Measurements from ENCODE around the gene FN1.

DNA sequence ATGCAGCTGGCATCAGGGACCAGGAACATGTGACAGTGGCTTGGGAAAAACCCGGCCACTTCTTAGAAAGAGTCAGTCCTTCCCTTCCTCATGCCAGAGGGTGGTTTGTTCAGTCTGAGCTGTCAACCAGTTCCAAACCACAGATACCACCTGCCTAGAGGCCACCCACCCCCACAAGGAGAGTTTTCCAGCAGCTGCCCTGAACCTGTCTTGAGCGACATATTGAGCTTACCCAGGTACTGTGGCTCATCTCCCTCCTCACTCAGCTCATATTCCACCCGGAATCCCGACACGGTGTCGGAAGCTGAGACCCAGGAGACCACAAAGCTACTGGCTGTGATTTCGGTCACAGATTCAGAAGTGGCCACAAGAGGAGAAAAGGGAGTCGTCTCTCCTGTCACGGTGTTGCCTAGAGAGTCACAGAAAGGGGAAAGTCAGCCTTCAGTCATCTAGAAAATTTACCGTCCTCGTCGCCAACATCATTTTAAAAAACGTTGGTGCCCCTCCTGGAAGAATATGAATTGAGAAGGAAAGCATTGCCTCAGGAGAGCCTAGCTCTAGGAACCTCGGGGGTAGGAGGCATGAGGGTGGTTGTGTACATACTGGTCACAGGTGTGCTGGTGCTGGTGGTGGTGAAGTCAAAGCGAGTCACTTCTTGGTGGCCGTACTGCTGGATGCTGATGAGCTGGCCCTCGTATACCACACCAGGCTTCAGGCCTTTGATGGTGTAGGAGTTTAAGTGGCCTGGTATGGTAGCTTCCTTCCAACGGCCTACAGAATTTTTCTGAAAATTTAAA, 26.3 kb downstream of the FN1 start:
- TF ChIP-seq, protein P1, sequence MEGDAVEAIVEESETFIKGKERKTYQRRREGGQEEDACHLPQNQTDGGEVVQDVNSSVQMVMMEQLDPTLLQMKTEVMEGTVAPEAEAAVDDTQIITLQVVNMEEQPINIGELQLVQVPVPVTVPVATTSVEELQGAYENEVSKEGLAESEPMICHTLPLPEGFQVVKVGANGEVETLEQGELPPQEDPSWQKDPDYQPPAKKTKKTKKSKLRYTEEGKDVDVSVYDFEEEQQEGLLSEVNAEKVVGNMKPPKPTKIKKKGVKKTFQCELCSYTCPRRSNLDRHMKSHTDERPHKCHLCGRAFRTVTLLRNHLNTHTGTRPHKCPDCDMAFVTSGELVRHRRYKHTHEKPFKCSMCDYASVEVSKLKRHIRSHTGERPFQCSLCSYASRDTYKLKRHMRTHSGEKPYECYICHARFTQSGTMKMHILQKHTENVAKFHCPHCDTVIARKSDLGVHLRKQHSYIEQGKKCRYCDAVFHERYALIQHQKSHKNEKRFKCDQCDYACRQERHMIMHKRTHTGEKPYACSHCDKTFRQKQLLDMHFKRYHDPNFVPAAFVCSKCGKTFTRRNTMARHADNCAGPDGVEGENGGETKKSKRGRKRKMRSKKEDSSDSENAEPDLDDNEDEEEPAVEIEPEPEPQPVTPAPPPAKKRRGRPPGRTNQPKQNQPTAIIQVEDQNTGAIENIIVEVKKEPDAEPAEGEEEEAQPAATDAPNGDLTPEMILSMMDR (IDR thresholded peaks at IDR 0.05 in 4 of 5, conservative IDR thresholded peaks at IDR 0.05 in 1 of 5), result no peak
- no peak for TF ChIP-seq POLR2A (IDR thresholded peaks at IDR 0.05)

All from gastrocnemius medialis (tissue), 4 donors.